ENCODE results near the gene DCST2. TPM values are rescaled to one million over a fixed set of nuclear protein-coding genes. Genes with fewer than 3 reads are reported as not detected.

The DCST2 gene
- total and polyA plus RNA-seq, 9 donors = 0.17 to 1.4 (median 1.1) TPM; not detected in 1

DNA sequence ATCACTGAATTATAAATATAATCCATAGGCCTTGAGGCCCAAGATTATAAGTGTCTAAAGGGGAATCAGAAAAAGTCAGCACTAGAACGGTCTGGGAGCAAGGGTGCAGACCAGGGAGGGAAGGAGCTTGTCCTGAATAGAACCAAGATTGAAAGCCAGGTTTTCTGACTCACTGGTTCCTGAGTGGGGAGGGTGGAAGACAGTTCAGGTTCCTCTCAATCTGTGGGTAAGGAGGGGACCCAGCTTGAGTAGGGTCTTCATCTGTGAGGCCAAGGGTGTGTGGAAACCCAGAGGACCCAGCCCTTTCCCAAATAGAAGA lies 39.4 kb downstream of the DCST2 start:
- TF ChIP-seq, protein P1, sequence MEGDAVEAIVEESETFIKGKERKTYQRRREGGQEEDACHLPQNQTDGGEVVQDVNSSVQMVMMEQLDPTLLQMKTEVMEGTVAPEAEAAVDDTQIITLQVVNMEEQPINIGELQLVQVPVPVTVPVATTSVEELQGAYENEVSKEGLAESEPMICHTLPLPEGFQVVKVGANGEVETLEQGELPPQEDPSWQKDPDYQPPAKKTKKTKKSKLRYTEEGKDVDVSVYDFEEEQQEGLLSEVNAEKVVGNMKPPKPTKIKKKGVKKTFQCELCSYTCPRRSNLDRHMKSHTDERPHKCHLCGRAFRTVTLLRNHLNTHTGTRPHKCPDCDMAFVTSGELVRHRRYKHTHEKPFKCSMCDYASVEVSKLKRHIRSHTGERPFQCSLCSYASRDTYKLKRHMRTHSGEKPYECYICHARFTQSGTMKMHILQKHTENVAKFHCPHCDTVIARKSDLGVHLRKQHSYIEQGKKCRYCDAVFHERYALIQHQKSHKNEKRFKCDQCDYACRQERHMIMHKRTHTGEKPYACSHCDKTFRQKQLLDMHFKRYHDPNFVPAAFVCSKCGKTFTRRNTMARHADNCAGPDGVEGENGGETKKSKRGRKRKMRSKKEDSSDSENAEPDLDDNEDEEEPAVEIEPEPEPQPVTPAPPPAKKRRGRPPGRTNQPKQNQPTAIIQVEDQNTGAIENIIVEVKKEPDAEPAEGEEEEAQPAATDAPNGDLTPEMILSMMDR (IDR thresholded peaks at IDR 0.05) = no peak
- TF ChIP-seq POLR2A (IDR thresholded peaks at IDR 0.05) = no peak
- TF ChIP-seq EP300 (IDR thresholded peaks at IDR 0.05) = no peak
- Histone ChIP-seq H3K27ac (no peak overlapping the region), H3K36me3 (no peaks in the 10 kb centered on the region), H3K4me3 (no peak overlapping the region), H3K9me3 (no peaks in the 10 kb centered on the region), H3K4me1 (ENCODE audit: insufficient read depth) (no peaks in the 10 kb centered on the region), H3K27me3 (no peaks in the 10 kb centered on the region)
- intact Hi-C loops (cut with DNase I) = no loop called here
- no peak for DNase-seq
- 37 to 65% (median 44%) methylated on average over 1 of the region's 1 CpG for WGBS, 3 donors

DNA sequence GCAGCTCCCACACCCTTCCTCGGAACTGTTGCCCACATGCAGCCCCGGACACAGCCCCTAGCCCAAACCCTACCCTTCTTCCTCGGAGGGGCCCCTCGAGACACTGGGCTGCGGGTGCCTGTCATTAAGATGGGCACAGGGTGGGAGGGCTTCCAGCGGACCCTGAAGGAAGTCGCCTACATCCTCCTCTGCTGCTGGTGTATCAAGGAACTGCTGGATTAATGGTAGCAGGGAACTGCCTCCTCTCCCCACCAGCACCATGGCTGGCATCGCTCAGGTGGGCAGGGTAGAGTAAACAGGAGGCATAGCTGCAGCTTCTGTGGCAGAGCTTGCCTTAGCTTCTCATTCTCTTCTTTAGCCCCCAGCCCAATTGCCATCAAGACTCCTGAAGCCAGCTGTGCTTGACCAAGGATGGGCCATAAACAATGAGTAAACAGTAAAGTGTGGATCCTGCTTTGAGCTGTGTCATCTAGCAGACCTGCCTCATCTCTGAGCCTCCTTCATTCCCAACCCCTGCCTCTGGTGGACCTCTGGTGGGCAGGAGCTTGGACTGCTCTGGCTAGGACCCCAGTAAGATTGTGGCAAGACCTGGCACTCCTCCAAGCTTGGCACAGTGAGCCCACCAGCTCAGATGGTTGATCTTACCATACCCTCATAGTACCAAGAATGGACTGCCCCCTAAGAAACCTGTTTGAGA lies 39.9 kb downstream of the DCST2 start, which contains the start of gene LENEP:
TSS of gene LENEP (plus strand) at position 15 of the 697 bp plus-strand sequence. CDS start at position 37, 22 bp downstream.
- H3K27me3 ChIP-seq = no peaks in the 10 kb centered on the region
- no peaks in the 10 kb centered on the region for H3K4me1 ChIP-seq (ENCODE audit: insufficient read depth)
- peak in 1 of 5 donors; percentile 35 for DNase-seq
- H3K4me3 ChIP-seq = no peak within 1 kb of the TSS
- WGBS, 3 donors = 48 to 59% (median 53%) methylated on average over 8 of the region's 8 CpGs
- H3K9me3 ChIP-seq = no peaks in the 10 kb centered on the region
- no peak within 1 kb of the TSS for H3K27ac ChIP-seq
- H3K36me3 ChIP-seq = no peaks in the 10 kb centered on the region
- intact Hi-C loops (cut with DNase I) = no loop called here
- TF ChIP-seq POLR2A (IDR thresholded peaks at IDR 0.05) = no peak
- TF ChIP-seq EP300 (IDR thresholded peaks at IDR 0.05) = no peak
- TF ChIP-seq, protein P1 (IDR thresholded peaks at IDR 0.05) = no peak

- no peaks in the 10 kb centered on the region for H3K4me1 ChIP-seq (ENCODE audit: insufficient read depth)
- intact Hi-C loops (cut with DNase I) = no loop called here
- no peak overlapping the region for H3K4me3 ChIP-seq
- H3K36me3 ChIP-seq = no peaks in the 10 kb centered on the region
- no peaks in the 10 kb centered on the region for H3K27me3 ChIP-seq
- H3K9me3 ChIP-seq = no peaks in the 10 kb centered on the region
- H3K27ac ChIP-seq = no peak overlapping the region
- TF ChIP-seq, protein P1 (IDR thresholded peaks at IDR 0.05) = no peak
- TF ChIP-seq EP300 (IDR thresholded peaks at IDR 0.05) (no peak), POLR2A (IDR thresholded peaks at IDR 0.05) (no peak)
- 63 to 72% (median 63%) methylated on average over 14 of the region's 14 CpGs for WGBS, 3 donors
- DNase-seq = peak in 1 of 5 donors; percentile 33
Observed at GRCh38 chr1:154992721-154993571, 40.6 kb downstream of the DCST2 start.

DNA sequence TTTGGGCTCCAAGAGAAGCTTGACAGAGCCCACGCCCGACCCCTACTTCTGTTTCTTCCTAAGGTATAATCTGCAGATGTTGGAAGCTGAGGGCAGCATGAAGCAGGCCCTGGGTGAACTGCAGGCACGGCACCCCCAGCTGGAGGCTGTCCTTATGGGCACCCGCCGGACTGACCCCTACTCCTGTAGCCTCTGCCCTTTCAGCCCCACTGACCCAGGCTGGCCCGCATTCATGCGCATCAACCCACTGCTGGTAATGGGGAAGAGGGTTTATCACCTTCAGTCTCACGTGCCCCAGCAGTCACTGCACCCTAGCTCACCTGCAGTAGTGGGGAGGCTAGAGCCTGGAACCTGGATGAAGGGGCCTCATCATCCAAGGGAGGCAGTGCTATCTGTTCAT lies 43.3 kb downstream of the DCST2 start:
- intact Hi-C loops (cut with DNase I) = no loop called here
- 90 to 93% (median 90%) methylated on average over 8 of the region's 8 CpGs for WGBS, 3 donors
- Histone ChIP-seq H3K4me1 (ENCODE audit: insufficient read depth) (no peaks in the 10 kb centered on the region), H3K27ac (no peak overlapping the region), H3K4me3 (no peak overlapping the region), H3K36me3 (no peaks in the 10 kb centered on the region), H3K27me3 (no peaks in the 10 kb centered on the region), H3K9me3 (no peaks in the 10 kb centered on the region)
- no peak for DNase-seq
- TF ChIP-seq POLR2A (IDR thresholded peaks at IDR 0.05) (no peak), EP300 (IDR thresholded peaks at IDR 0.05) (no peak)
- TF ChIP-seq, protein P1 (IDR thresholded peaks at IDR 0.05) = no peak
